BE2C (cell line): ENCODE measurements around the gene TRAF3IP1.

Experiments
- DNase-seq: peaks from one replicate; pipeline ENCODE4 v3.0.0-alpha.2; 2020
- H3K27me3 ChIP-seq: fragments of 250-450 bp; sonication (Bioruptor Pico); 2 replicates; pipeline ENCODE4 v1.5.1; 2020; ENCODE audit warnings: mild to moderate bottlenecking
- H3K36me3 ChIP-seq: fragments of 250-450 bp; sonication (Bioruptor Pico); 2 replicates; pipeline ENCODE4 v1.5.1; 2020; ENCODE audit warnings: mild to moderate bottlenecking
- H3K4me1 ChIP-seq: fragments of 250-450 bp; sonication (Bioruptor Pico); 2 replicates; pipeline ENCODE4 v1.5.1; 2020
- H3K4me3 ChIP-seq: 2 replicates; pipeline ENCODE4 v1.5.1; 2011; ENCODE audit warnings: low read depth, low read length
- H3K9me3 ChIP-seq: fragments of 250-450 bp; sonication (Bioruptor Pico); 2 replicates; pipeline ENCODE4 v1.5.1; 2020
- TF ChIP-seq, protein P1 (sequence below): IDR thresholded peaks from 2 replicates; pipeline ENCODE4 v1.5.1; 2012; ENCODE audit warnings: mild to moderate bottlenecking, low read depth, low read length

Gene TRAF3IP1

DNA sequence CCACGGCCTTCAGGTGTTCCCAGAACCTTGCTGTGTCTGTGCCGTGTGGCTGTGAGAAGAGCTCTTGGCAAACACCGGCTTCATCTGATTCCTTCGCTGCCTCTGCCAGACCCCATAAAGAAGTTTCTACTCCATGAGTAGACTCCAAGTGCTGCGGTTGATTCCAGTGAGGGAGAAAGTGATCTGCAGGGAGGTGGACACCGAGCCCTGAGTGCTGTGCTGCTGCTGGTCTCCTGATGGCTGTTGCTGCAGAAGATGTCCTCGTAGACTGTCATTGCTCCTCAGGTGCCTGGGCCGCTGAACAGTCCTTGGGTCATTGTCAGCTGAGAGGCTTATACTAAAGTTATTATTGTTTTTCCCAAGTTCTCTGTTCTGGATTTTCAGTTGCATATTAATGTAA lies 126.1 kb downstream of the TRAF3IP1 start:
- Histone ChIP-seq H3K4me3 (no peak overlapping the region), H3K4me1 (peaks cover 3% of the 10 kb centered on the region), H3K27me3 (no peaks in the 10 kb centered on the region), H3K36me3 (peaks cover 66% of the 10 kb centered on the region), H3K9me3 (no peaks in the 10 kb centered on the region)
- no peak for DNase-seq
- TF ChIP-seq, protein P1, sequence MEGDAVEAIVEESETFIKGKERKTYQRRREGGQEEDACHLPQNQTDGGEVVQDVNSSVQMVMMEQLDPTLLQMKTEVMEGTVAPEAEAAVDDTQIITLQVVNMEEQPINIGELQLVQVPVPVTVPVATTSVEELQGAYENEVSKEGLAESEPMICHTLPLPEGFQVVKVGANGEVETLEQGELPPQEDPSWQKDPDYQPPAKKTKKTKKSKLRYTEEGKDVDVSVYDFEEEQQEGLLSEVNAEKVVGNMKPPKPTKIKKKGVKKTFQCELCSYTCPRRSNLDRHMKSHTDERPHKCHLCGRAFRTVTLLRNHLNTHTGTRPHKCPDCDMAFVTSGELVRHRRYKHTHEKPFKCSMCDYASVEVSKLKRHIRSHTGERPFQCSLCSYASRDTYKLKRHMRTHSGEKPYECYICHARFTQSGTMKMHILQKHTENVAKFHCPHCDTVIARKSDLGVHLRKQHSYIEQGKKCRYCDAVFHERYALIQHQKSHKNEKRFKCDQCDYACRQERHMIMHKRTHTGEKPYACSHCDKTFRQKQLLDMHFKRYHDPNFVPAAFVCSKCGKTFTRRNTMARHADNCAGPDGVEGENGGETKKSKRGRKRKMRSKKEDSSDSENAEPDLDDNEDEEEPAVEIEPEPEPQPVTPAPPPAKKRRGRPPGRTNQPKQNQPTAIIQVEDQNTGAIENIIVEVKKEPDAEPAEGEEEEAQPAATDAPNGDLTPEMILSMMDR, result no peak

DNA sequence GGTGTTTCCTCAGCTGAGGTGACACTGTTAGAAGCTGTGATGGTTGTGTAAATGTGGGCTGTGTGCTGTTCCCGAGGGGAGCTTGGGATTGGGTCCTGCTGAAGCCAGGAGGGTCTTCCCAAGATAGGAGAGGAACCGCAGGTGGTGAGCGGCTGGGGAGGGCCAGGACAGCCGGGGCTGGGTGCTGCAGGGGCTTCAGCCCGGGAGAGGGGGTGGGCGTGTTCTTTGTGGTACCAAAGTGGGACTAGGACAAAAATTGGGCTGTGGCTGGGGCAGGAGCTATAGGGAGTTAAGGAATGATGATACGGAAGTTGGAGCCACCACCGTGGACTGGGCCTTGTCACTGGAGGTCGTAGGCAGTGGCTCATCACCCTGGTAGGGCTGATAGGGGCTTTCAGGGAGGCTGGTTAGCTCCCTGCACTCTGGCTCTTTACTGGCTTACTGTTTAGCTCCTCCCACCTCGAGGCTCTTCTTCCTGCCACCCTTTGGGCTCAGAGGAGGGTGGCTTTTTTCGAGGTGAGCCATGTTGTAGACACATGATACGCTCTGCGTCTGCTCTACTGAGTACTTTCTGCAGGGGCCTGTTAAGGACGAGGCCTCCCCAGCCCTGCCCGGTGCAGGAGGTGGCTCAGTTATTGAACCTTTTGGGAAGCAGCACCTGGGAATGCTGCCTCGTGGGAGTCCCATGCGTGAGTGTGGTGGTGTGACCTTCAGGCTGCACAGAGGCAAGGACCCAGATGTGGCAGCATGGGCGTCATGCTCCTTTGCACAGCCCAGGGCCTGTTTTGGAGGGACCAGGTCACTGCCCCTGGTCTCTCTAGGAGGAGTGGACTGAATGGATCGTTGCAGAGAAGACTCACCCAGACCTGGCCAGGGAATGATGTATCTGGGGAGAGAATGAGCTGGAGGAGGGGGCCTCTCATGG lies 128.0 kb downstream of the TRAF3IP1 start:
- H3K36me3 ChIP-seq, result peaks cover 80% of the 10 kb centered on the region
- DNase-seq, result no peak
- H3K9me3 ChIP-seq, result no peaks in the 10 kb centered on the region; the same call in 1 of the 2 replicates
- no peaks in the 10 kb centered on the region for H3K4me1 ChIP-seq
- H3K27me3 ChIP-seq, result no peaks in the 10 kb centered on the region
- TF ChIP-seq, protein P1, result no peak
- H3K4me3 ChIP-seq, result no peak overlapping the region

DNA sequence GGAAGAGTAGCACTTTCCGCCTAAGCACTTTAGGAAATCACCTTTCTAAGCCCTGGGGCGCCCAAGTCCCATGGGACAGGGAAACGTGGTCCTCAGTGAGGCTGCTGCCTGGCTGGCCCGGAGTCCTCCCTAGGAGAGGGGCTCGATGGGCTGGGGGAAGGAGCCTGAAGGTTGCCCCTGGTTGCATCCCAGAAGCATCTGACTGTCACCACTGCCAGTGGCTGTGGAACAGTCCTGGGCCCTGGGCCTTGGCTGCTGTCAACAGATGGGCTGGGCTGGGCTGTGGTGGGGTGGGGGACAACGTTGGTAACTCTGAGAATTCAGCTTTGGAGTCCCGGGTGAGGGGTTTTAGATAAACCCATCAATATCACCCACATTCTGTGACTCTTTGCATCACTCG lies 128.9 kb downstream of the TRAF3IP1 start:
- Histone ChIP-seq H3K4me3 (no peak overlapping the region), H3K36me3 (peaks cover 76% of the 10 kb centered on the region), H3K4me1 (no peaks in the 10 kb centered on the region), H3K9me3 (no peaks in the 10 kb centered on the region; the same call in 1 of the 2 replicates), H3K27me3 (no peaks in the 10 kb centered on the region)
- DNase-seq, result no peak
- TF ChIP-seq, protein P1, result no peak

DNA sequence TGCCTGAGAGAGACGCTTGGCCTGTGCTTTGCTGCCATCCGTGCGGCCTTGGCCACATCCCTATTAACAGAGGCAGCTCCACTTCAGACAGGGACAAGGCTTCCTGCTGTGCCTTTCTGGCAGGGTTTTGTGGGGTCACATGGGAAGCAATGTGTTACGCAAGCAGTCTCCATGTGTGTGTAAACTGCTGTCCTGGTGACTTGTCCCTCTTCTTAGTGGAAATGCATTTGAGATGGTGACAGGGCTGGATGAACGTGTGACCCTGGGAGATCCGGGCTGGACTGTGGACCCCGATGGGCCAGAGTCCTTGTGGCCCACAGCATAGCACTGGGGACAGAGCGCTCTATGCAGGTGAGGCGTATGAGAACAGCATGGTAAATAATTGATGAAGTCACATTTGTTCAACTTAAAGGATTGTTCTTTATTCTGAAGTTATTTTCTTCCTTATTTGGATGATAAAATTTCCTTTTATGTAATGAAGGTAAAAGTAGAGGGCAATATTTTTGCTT lies 129.6 kb downstream of the TRAF3IP1 start:
- Histone ChIP-seq H3K4me1 (no peaks in the 10 kb centered on the region), H3K4me3 (no peak overlapping the region), H3K27me3 (no peaks in the 10 kb centered on the region), H3K36me3 (peaks cover 72% of the 10 kb centered on the region), H3K9me3 (no peaks in the 10 kb centered on the region; the same call in 1 of the 2 replicates)
- DNase-seq, result no peak
- TF ChIP-seq, protein P1, result no peak

DNA sequence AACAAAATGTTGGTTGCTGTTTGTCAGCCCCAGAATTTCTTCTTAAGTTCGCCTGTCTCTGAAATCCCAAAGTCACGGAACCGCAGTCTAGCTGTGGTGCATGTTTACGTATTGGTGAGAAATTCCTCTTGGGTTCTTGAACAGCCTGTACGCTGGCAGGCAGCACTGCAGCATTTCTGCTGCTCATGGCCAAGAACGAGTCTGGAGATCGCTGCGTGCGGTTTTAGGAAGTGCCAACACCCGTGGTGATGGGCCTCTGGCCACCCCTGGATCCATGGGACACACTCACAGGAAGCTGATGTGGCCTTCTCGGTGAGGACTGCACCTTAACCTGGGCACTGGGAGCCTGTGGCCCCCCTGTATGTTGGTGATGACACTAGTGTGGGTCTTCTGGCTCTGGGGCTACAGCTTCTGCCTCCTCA lies 130.1 kb downstream of the TRAF3IP1 start:
- no peak for DNase-seq
- Histone ChIP-seq H3K4me1 (no peaks in the 10 kb centered on the region), H3K27me3 (no peaks in the 10 kb centered on the region), H3K9me3 (no peaks in the 10 kb centered on the region; the same call in 1 of the 2 replicates), H3K36me3 (peaks cover 67% of the 10 kb centered on the region), H3K4me3 (no peak overlapping the region)
- TF ChIP-seq, protein P1, result no peak
